ENCODE data around the gene EVI2B. TPM values are rescaled to one million over a fixed set of nuclear protein-coding genes. Genes with fewer than 3 reads are reported as not detected.

Gene EVI2B
- total and polyA plus RNA-seq, 7 experiments from 2014 or later: 57.8 to 154 (median 94.2) TPM

GRCh38 chr17:31308372-31309334 lies 5.2 kb downstream of the EVI2B start:
- H3K27me3 Mint-ChIP-seq: no peaks in the 10 kb centered on the region
- ChIA-PET POLR2A (interaction anchor here (0.7 to 5.3 kb wide), 3 partner anchors 10 to 13 kb away, joined by 3 to 73 read pairs (median 17); partner anchors contain the start of gene EVI2A), CTCF (interaction anchor here (0.6 to 1.0 kb wide), 2 partner anchors 11 to 66 kb away, joined by 3 read pairs; no protein-coding TSS in a partner anchor)
- Histone ChIP-seq H3K27ac (ENCODE audit: low read depth, low read length) (peak overlapping the region; percentile 82), H3K4me3 (ENCODE audit: low read length) (peak overlapping the region; percentile 63), H3K4me1 (ENCODE audit: control insufficient read depth in 2 of 2, insufficient read depth in 2 of 2, low read length in 2 of 2) (peaks cover 27 to 33% of the 10 kb centered on the region in 2 donors), H3K27me3 (ENCODE audit: control insufficient read depth in 2 of 2, insufficient read depth in 2 of 2, low read length in 2 of 2) (no peaks in the 10 kb centered on the region), H3K36me3 (ENCODE audit: control insufficient read depth in 2 of 3, insufficient read depth in 3 of 3, low read length in 3 of 3) (peaks cover 13 to 18% (median 15%) of the 10 kb centered on the region in 3 experiments), H3K9me3 (ENCODE audit: control insufficient read depth in 2 of 3, low read length in 3 of 3) (no peaks in the 10 kb centered on the region)
- intact Hi-C loops (cut with micrococcal nuclease): loop anchor here in 1 of 2 donors (5.0 kb wide), 1 partner anchor 41 kb away; no protein-coding TSS in a partner anchor
- peak; percentile 46 for ATAC-seq
- H3K27ac Mint-ChIP-seq: peak overlapping the region; percentile 94 to 99 (median 95)
- H3K4me1 Mint-ChIP-seq: peaks cover 40 to 64% (median 56%) of the 10 kb centered on the region in 7 donors
- H3K4me3 Mint-ChIP-seq: peak overlapping the region; percentile 38 to 95 (median 92)
- peaks cover 0 to 18% (median 5%) of the 10 kb centered on the region in 11 donors for H3K9me3 Mint-ChIP-seq
- peak in 3 of 9 donors; percentile 13 to 56 (median 22) for DNase-seq
- peaks cover 19 to 50% (median 29%) of the 10 kb centered on the region in 5 donors for H3K36me3 Mint-ChIP-seq

- Histone ChIP-seq H3K4me3 (ENCODE audit: low read length) (peak overlapping the region; percentile 63), H3K36me3 (ENCODE audit: control insufficient read depth in 2 of 3, insufficient read depth in 3 of 3, low read length in 3 of 3) (peaks cover 13 to 21% (median 15%) of the 10 kb centered on the region in 3 experiments), H3K27ac (ENCODE audit: low read depth, low read length) (peak overlapping the region; percentile 82), H3K4me1 (ENCODE audit: control insufficient read depth in 2 of 2, insufficient read depth in 2 of 2, low read length in 2 of 2) (peaks cover 27 to 33% of the 10 kb centered on the region in 2 donors), H3K9me3 (ENCODE audit: control insufficient read depth in 2 of 3, low read length in 3 of 3) (no peaks in the 10 kb centered on the region), H3K27me3 (ENCODE audit: control insufficient read depth in 2 of 2, insufficient read depth in 2 of 2, low read length in 2 of 2) (no peaks in the 10 kb centered on the region)
- POLR2A ChIA-PET: interaction anchor here (0.8 to 2.6 kb wide), 4 partner anchors 9 to 43 kb away, joined by 6 to 17 read pairs (median 10); partner anchors contain the start of gene EVI2A
- CTCF ChIA-PET: no interaction called here
- Mint-ChIP-seq H3K9me3 (peaks cover 0 to 18% (median 5%) of the 10 kb centered on the region in 11 donors), H3K36me3 (peaks cover 19 to 59% (median 39%) of the 10 kb centered on the region in 5 donors), H3K4me1 (peaks cover 40 to 73% (median 66%) of the 10 kb centered on the region in 7 donors), H3K27me3 (no peaks in the 10 kb centered on the region), H3K4me3 (peak overlapping the region; percentile 38 to 95 (median 92)), H3K27ac (peak overlapping the region; percentile 94 to 99 (median 95))
- no peak for DNase-seq
- intact Hi-C loops (cut with micrococcal nuclease): loop anchor here (2.0 to 5.0 kb wide), 2 partner anchors 13 to 40 kb away; partner anchors contain the start of gene EVI2A (in 2 of the 2)
- ATAC-seq: no peak
Measured at GRCh38 chr17:31307640-31308039, 6.2 kb downstream of the EVI2B start.

DNA sequence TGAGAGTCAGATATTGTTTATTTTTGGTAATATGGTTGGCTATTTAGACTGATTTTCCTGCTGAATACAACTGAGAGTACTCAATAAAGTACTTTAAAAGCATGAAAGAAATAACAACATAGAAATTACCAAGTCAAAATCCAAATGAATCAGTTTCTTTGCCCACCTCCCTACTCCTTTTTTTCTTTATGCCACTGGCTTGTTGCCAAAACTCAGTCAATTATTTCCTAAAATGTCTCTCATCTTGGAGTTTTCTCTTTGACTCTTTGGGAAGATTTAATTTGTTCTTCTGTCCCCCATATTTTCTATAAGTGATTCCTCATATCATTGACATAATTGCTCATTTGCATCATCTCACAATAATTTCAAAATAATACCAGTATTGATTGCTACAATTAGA lies 14.2 kb downstream of the EVI2B start:
- H3K4me3 Mint-ChIP-seq: peak overlapping the region in 3 of 10 donors; percentile 36 to 69 (median 44)
- Histone ChIP-seq H3K4me3 (ENCODE audit: low read length) (no peak overlapping the region), H3K27me3 (ENCODE audit: control insufficient read depth in 2 of 2, insufficient read depth in 2 of 2, low read length in 2 of 2) (no peaks in the 10 kb centered on the region), H3K36me3 (ENCODE audit: control insufficient read depth in 2 of 3, insufficient read depth in 3 of 3, low read length in 3 of 3) (peaks cover 2 to 10% (median 4%) of the 10 kb centered on the region in 3 experiments), H3K4me1 (ENCODE audit: control insufficient read depth in 2 of 2, insufficient read depth in 2 of 2, low read length in 2 of 2) (no peaks in the 10 kb centered on the region), H3K9me3 (ENCODE audit: control insufficient read depth in 2 of 3, low read length in 3 of 3) (no peaks in the 10 kb centered on the region), H3K27ac (ENCODE audit: low read depth, low read length) (no peak overlapping the region)
- intact Hi-C loops (cut with micrococcal nuclease): loop anchor here in 1 of 2 donors (5.0 kb wide), 1 partner anchor 33 kb away; no protein-coding TSS in a partner anchor
- POLR2A ChIA-PET: no interaction called here
- ATAC-seq (no peak), DNase-seq (no peak)
- H3K27ac Mint-ChIP-seq: peak overlapping the region in 4 of 9 donors; percentile 24 to 79 (median 55)
- H3K27me3 Mint-ChIP-seq: no peaks in the 10 kb centered on the region
- H3K4me1 Mint-ChIP-seq: peaks cover 10 to 91% (median 65%) of the 10 kb centered on the region in 7 donors
- CTCF ChIA-PET: no interaction called here
- H3K9me3 Mint-ChIP-seq: peaks cover 0 to 7% (median 3%) of the 10 kb centered on the region in 11 donors
- peaks cover 6 to 29% (median 24%) of the 10 kb centered on the region in 5 donors for H3K36me3 Mint-ChIP-seq

- Histone ChIP-seq H3K9me3 (ENCODE audit: control insufficient read depth in 2 of 3, low read length in 3 of 3) (no peaks in the 10 kb centered on the region), H3K4me3 (ENCODE audit: low read length) (no peak within 1 kb of the TSS), H3K4me1 (ENCODE audit: control insufficient read depth in 2 of 2, insufficient read depth in 2 of 2, low read length in 2 of 2) (no peaks in the 10 kb centered on the region), H3K36me3 (ENCODE audit: control insufficient read depth in 2 of 3, insufficient read depth in 3 of 3, low read length in 3 of 3) (no peaks in the 10 kb centered on the region), H3K27me3 (ENCODE audit: control insufficient read depth in 2 of 2, insufficient read depth in 2 of 2, low read length in 2 of 2) (no peaks in the 10 kb centered on the region), H3K27ac (ENCODE audit: low read depth, low read length) (no peak within 1 kb of the TSS)
- intact Hi-C loops (cut with micrococcal nuclease): loop anchor here in 1 of 2 donors (2.0 to 5.0 kb wide), 2 partner anchors 14 to 35 kb away; no protein-coding TSS in a partner anchor
- Mint-ChIP-seq H3K9me3 (no peaks in the 10 kb centered on the region), H3K4me1 (peaks cover 4 to 71% (median 44%) of the 10 kb centered on the region in 7 donors), H3K27ac (no peak within 1 kb of the TSS), H3K4me3 (peak within 1 kb of the TSS in 3 of 10 donors; percentile 12 to 30 (median 29)), H3K36me3 (peaks cover 0 to 10% (median 4%) of the 10 kb centered on the region in 5 donors), H3K27me3 (no peaks in the 10 kb centered on the region)
- ChIA-PET POLR2A (interaction anchor here (0.9 to 1.0 kb wide), 2 partner anchors 10 to 21 kb away, joined by 3 to 7 read pairs; no protein-coding TSS in a partner anchor), CTCF (interaction anchor here (0.6 kb wide), 1 partner anchor 281 kb away, joined by 7 read pairs; no protein-coding TSS in a partner anchor)
- DNase-seq: no peak
- ATAC-seq: no peak
Measured at GRCh38 chr17:31297090-31297489, 16.8 kb downstream of the EVI2B start, which contains the start of gene OMG. TSS of gene OMG (minus strand) at chr17:31297239. CDS start at chr17:31296331, 908 bp downstream.

DNA sequence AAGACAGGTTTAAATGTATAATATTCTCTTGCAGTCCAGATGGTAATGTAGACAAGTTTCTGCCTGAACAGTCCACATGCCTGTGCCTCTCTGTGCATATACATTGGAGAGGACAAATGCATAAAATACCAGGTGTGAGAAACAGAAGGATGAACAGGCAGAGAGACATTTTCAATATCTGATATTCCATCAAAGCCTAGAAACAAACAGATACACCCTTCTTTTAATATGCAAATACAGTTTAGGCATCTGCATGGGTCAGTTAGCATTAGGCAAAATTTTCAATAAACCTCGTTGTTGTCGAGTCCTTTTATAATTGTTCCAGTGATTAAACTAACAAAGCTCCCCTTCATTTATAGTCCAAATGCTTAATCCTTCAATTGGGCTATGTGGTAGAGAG lies 17.7 kb downstream of the EVI2B start:
- intact Hi-C loops (cut with micrococcal nuclease): loop anchor here in 1 of 2 donors (2.0 to 5.0 kb wide), 2 partner anchors 15 to 36 kb away; no protein-coding TSS in a partner anchor

DNA sequence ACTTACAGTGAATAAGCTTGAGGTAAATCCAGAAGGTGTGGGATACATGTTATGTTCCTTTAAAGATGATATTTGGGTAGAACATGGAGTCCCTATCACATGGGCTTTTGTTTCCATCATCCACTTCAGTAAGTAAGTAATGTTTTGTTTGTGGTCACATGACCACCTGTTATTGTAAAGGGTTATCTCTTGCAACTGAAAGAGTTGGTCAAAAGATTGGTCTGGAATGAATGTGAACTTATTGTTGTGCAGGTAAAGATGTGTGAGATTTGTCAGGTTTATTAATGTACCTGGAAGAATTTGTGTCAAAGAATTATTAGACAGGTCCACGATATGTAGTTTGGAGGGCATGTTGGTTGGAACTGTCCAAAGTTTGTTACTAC lies 18.4 kb downstream of the EVI2B start:
- intact Hi-C loops (cut with micrococcal nuclease): loop anchor here in 1 of 2 donors (5.0 kb wide), 1 partner anchor 37 kb away; no protein-coding TSS in a partner anchor
- Mint-ChIP-seq H3K27ac (peak overlapping the region in 1 of 9 donors; percentile 7), H3K9me3 (no peaks in the 10 kb centered on the region), H3K27me3 (no peaks in the 10 kb centered on the region), H3K4me1 (peaks cover 8 to 56% (median 29%) of the 10 kb centered on the region in 7 donors), H3K4me3 (no peak overlapping the region), H3K36me3 (peaks cover 0 to 7% (median 3%) of the 10 kb centered on the region in 5 donors)
- Histone ChIP-seq H3K4me1 (ENCODE audit: control insufficient read depth in 2 of 2, insufficient read depth in 2 of 2, low read length in 2 of 2) (no peaks in the 10 kb centered on the region), H3K27ac (ENCODE audit: low read depth, low read length) (no peak overlapping the region), H3K36me3 (ENCODE audit: control insufficient read depth in 2 of 3, insufficient read depth in 3 of 3, low read length in 3 of 3) (no peaks in the 10 kb centered on the region), H3K4me3 (ENCODE audit: low read length) (no peak overlapping the region), H3K9me3 (ENCODE audit: control insufficient read depth in 2 of 3, low read length in 3 of 3) (no peaks in the 10 kb centered on the region), H3K27me3 (ENCODE audit: control insufficient read depth in 2 of 2, insufficient read depth in 2 of 2, low read length in 2 of 2) (no peaks in the 10 kb centered on the region)
- ChIA-PET CTCF (interaction anchor here (1.0 kb wide), 1 partner anchor 14 kb away, joined by 3 read pairs; no protein-coding TSS in a partner anchor), POLR2A (interaction anchor here (1.8 kb wide), 1 partner anchor 16 kb away, joined by 4 read pairs; no protein-coding TSS in a partner anchor)
- DNase-seq (no peak), ATAC-seq (no peak)

More for the DNA sequence above, 17.7 kb downstream of the EVI2B start:
- no peaks in the 10 kb centered on the region for H3K27me3 ChIP-seq (ENCODE audit: control insufficient read depth in 2 of 2, insufficient read depth in 2 of 2, low read length in 2 of 2)
- no peak overlapping the region for H3K4me3 Mint-ChIP-seq
- H3K4me3 ChIP-seq (ENCODE audit: low read length): no peak overlapping the region
- H3K4me1 Mint-ChIP-seq: peaks cover 7 to 61% (median 34%) of the 10 kb centered on the region in 7 donors
- H3K9me3 Mint-ChIP-seq: no peaks in the 10 kb centered on the region
- DNase-seq (no peak), ATAC-seq (no peak)
- ChIA-PET POLR2A (no interaction called here), CTCF (no interaction called here)
- H3K36me3 Mint-ChIP-seq: peaks cover 0 to 7% (median 3%) of the 10 kb centered on the region in 5 donors
- no peak overlapping the region for H3K27ac Mint-ChIP-seq
- no peaks in the 10 kb centered on the region for H3K9me3 ChIP-seq (ENCODE audit: control insufficient read depth in 2 of 3, low read length in 3 of 3)
- no peaks in the 10 kb centered on the region for H3K27me3 Mint-ChIP-seq
- H3K36me3 ChIP-seq (ENCODE audit: control insufficient read depth in 2 of 3, insufficient read depth in 3 of 3, low read length in 3 of 3): no peaks in the 10 kb centered on the region
- H3K27ac ChIP-seq (ENCODE audit: low read depth, low read length): no peak overlapping the region
- no peaks in the 10 kb centered on the region for H3K4me1 ChIP-seq (ENCODE audit: control insufficient read depth in 2 of 2, insufficient read depth in 2 of 2, low read length in 2 of 2)
